PFSK-1 (cell line): ENCODE measurements around the gene RPUSD3.

ENCODE experiments used
- FOXP2 ChIP-seq: optimal IDR thresholded peaks from 2 replicates; pipeline ENCODE3; 2011; ENCODE audit warnings: borderline replicate concordance, control low read depth, inconsistent platforms; ENCODE audit not compliant: insufficient read depth; ENCODE audit errors: extremely low read length, extremely low read depth
- POLR2AphosphoS5 ChIP-seq: IDR thresholded peaks from 2 replicates; pipeline ENCODE4 v1.6.1; 2012; ENCODE audit warnings: low read depth, mild to moderate bottlenecking, control low read depth, low read length, moderate library complexity
- REST ChIP-seq, 2 experiments: IDR thresholded peaks; 2 replicates each; pipeline versions ENCODE4 v1.6.1 to v1.8.0; 2011 to 2012; ENCODE audit warnings: low read depth in 2 of 2, low read length in 2 of 2, control low read depth in 1 of 2, inconsistent platforms in 1 of 2, mild to moderate bottlenecking in 1 of 2, moderate library complexity in 1 of 2; ENCODE audit not compliant: insufficient read depth in 1 of 2
- SIN3A ChIP-seq: IDR thresholded peaks from 2 replicates; pipeline ENCODE4 v1.6.1; 2012; ENCODE audit warnings: mild to moderate bottlenecking, low read length, moderate library complexity, borderline replicate concordance; ENCODE audit not compliant: insufficient read depth
- TAF1 ChIP-seq: IDR thresholded peaks from 2 replicates; pipeline ENCODE4 v1.6.1; 2012; ENCODE audit warnings: low read length, control low read depth, borderline replicate concordance; ENCODE audit not compliant: insufficient read depth

Gene RPUSD3

GRCh38 chr3:9810846-9811245 lies 33.0 kb downstream of the RPUSD3 start:
- TF ChIP-seq SIN3A (no peak), REST (IDR thresholded peaks at IDR 0.05; ENCODE audit: insufficient read depth in 1 of 2, low read depth in 2 of 2, low read length in 2 of 2) (no peak), POLR2AphosphoS5 (no peak), TAF1 (no peak), FOXP2 (no peak)

- TF ChIP-seq REST (IDR thresholded peaks at IDR 0.05; ENCODE audit: insufficient read depth in 1 of 2, low read depth in 2 of 2, low read length in 2 of 2), result no peak
- TF ChIP-seq POLR2AphosphoS5, result no peak
- no peak for TF ChIP-seq SIN3A
- no peak for TF ChIP-seq TAF1
- no peak for TF ChIP-seq FOXP2
These were observed 33.4 kb downstream of the RPUSD3 start for GRCh38 chr3:9810433-9810770.

- TF ChIP-seq POLR2AphosphoS5, result no peak
- no peak for TF ChIP-seq FOXP2
- TF ChIP-seq SIN3A, result no peak
- TF ChIP-seq TAF1, result no peak
- TF ChIP-seq REST (IDR thresholded peaks at IDR 0.05; ENCODE audit: insufficient read depth in 1 of 2, low read depth in 2 of 2, low read length in 2 of 2), result no peak
These were observed 34.0 kb downstream of the RPUSD3 start, which contains the start of gene TTLL3 for GRCh38 chr3:9809615-9810432. Gene TTLL3 (plus strand): TSS chr3:9810262. CDS start chr3:9810662, 400 bp downstream.

GRCh38 chr3:9809239-9809614 lies 34.6 kb downstream of the RPUSD3 start:
- TF ChIP-seq FOXP2 (no peak), TAF1 (no peak), SIN3A (no peak), REST (IDR thresholded peaks at IDR 0.05; ENCODE audit: insufficient read depth in 1 of 2, low read depth in 2 of 2, low read length in 2 of 2) (no peak), POLR2AphosphoS5 (no peak)
